GM21528 (cell line): ENCODE measurements around the gene PLA2G7.
"Not testable (repeated sequence)": the region's sequence is repeated elsewhere in the genome, so short reads cannot be mapped to it uniquely, and the experiment has no call there.

Experiments used
- ATAC-seq: cut with Tn5 transposase; IDR thresholded peaks from one replicate; pipeline ENCODE4 v1.9.1; 2021; ENCODE audit warnings: mild to moderate bottlenecking, moderate library complexity; ENCODE audit not compliant: unreplicated experiment, low FRiP score

Gene PLA2G7

DNA sequence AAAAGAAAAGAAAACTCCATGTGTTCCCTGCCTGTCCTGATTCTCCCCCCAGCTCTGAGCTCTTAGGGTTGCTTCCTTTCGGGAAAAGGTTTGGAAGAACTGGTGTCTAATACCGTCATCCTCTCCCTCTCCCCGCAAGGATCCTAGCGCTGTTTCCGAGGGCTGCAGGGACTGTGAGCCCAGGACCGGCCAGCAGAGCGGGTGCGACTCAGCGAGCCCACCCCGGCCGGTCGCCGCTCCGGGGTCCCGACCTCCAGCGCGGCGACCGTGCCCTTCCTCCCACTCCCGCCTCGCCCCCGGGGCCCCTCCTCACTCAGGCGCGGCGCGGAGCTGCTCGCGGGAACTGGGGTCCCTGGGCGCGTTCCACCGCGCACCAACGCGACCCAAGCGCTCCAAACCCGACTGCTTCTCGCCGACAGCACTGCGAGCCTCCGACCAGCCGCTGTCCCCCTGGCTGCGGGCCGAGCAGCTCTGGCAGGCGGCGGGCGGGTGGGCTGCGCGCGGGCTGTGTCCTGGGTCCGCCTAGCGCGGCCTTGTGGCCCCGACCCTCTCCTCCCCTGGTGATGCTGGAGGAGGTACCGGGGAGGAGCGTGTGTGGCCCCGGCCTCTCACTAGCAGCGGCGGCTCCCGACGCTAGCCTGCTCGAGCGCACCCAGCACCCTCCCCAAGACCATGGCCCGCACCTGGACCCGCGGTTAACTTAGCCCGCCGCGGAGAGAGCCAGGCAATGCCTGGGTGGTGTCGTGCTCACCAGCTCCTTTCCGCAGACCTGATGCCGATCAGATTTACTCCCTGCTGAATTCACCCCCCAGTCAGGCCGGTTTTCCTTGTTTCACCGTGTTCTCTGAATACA is at the start of gene PLA2G7:
TSS of gene PLA2G7 (minus strand) at position 509 of the 853 bp plus-strand sequence. CDS start 12,484 bp downstream, outside the sequence.
- ATAC-seq, result no peak

DNA sequence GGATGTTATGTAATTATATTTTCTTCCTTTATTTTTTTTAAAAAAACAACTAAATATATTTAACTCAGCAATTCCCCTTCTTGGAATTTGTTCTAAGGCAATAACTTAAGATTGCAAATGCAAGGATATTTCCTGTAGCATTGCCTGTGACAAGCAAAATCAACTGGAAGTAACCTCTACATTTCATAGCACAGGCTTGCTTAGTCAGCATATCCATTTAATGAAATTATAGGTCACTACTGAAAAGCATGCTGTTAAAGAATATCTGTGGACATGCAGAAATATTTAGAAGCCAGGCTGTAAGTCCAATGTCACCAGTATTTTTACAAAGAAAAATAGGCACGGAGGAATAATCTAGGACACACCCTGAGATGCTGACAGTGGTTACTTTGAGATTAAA is 49.4 kb upstream of the PLA2G7 start:
- no peak for ATAC-seq

DNA sequence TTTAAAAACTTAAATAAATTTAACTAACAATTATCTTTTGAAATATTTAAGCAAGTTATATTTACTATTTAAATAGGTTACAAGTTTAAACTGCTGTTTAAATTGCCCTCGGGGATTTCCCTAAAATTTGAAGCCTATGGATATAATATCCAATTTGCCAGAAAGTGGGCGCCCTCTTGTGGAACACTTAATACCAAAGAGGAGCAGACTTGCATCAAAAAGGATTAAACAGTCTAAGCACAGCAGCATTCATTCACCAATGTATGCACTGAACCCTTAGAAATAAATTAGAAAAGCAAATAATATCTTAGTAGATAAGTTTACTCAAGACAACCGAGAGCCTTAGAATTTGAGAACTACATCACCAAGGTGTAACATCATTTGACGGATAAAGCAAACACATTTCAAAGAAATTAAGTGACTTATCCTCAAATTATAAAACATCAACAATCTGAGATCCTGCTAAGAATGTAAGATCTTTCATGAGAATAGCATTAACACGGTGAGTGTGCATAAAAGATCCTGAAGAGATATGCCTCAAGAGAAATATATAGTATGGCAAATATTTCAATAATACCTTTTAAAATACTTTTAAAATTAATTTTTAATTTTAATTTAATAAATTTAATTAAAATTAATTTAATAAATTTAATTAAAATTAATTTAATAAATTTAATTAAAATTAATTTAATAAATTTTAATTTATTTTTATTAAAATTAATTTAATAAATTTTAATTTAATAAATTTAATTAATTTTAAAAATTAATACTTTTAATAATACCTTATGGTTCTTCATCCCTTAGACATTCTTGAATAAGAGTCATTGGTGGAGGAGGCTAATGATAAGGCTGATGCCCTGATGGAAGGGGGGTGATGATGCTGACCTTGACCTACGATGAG is 46.6 kb upstream of the PLA2G7 start:
- no peak for ATAC-seq

DNA sequence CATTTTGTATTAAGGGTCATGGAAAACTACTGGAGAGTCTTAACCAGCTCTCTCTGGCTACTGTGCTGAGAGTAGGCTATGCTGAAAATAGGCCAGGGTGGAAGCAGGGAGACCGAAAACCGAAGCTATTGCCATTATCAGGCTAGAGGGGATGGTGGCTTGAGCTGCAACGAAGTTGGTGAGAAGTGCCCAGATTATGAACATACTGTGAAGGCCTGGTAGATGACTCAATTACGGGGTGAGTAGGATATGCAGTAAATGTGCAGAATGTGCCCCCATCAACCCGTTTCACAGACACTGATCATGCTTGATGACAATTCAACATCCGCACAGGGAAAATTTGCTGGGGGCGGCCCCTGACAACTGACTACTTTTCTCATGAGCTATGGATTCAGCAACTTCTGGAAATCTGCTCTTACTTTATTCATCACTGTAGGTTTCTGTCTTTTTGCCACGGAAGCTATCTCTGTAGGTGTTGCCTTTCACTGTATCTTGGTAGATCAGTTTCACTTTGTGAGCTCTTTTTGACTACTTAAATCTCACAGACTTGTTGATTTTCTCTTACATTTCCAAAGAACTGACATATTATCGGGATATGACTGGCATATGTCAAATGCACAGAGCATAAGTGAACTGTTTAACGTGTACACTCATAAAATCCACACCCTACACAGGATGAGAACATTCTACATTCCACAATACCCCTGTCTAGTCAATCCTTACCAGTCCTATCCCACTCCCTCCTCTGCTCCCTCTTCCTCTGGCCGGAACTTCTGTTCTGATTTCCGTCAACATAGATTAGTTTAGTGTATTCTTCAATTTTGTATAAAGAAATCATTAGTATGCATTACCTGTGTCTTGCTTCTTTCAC is 42.5 kb upstream of the PLA2G7 start:
- ATAC-seq, result no peak

DNA sequence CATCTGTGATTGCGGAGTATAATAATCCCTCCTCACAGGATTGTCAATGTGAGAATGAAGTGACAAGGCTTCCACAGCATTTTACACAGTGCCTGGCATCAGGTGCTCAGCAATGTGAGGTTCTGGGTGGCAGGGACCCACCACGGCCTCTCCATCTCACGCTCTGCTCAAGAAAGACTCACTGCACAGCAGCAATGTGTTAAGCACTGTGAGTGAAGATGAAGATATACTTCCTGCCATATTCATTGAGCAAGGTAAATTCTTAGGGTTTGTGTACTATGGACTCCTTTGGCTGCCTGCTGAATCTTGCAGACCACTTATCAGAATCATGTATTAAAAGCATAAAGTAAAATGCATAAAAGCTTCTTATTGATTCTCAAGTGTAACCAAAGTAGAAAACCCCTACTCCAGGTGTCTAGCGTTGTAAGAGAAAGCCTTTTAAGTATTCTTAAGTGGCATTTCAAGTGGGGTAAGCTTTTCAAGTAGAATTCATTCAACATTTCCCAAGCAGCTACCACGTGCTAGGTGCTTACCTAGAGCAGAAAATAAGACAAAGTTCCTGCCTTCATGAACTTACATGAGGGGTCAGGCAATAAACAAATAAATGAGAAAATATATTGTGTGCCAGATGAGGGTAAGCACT is 41.0 kb upstream of the PLA2G7 start:
- no peak for ATAC-seq

DNA sequence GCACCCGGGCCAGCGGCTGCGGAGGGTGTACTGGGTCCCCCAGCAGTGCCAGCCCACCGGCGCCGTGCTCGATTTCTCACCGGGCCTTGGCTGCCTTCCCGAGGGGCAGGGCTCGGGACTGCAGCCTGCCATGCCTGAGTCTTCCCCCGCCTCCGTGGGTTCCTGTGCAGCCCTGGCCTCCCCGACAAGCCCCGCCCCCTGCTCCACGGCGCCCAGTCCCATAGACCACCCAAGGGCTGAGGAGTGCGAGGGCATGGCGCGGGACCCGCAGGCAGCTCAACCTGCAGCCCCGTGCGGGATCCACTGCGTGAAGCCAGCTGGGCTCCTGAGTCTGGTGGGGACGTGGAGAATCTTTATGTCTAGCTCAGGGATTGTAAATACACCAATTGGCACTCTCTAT is 39.6 kb upstream of the PLA2G7 start:
- not testable (repeated sequence) for ATAC-seq

DNA sequence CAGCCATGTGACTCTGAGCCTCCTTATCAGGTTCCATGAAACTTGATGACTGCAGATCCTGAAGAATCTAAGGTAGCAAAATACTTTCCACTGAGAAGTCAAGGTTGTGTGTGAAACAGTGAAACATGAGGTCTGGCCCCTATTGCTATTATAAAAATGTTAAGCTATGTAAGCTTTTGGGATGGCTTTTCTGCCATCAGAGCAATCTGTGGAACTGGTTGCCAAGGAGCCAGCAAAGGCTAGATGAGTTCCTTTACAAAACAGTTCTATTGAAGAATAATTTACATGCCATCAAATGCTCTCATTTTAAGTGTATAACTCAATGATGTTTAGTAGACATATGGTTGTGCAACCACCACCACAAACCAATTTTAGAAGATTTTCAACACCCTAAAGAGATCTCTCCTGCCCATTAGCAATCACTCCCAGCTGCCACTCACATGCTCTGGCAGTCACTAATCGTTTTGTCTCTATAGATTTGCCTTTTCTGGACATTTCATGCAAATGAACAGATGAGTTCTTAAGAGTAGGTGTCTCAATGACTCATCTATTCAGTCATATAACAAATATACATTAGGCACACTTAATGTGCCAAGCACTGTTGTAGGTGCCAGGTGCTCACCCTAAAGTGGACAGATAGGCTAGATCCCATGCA is 38.2 kb upstream of the PLA2G7 start:
- ATAC-seq, result no peak

DNA sequence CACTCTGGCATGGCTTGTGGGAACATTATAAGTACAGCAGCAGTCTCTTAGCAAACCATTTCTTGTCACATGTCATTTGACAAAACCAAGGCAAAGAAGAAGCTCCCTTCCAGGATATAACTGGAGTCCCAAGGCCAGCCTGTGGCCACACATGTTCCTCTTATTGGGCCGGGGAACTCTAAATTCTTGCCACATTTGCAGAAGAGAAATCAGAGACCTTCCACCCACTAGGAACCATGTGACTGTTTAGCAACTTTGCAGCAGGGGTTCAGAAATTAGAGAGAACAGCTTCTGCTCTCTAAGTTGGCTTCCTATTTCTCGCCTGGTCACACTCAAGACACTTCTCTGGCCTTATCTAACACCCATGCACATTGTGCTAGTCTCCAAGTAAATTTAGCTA is 37.6 kb upstream of the PLA2G7 start:
- no peak for ATAC-seq

DNA sequence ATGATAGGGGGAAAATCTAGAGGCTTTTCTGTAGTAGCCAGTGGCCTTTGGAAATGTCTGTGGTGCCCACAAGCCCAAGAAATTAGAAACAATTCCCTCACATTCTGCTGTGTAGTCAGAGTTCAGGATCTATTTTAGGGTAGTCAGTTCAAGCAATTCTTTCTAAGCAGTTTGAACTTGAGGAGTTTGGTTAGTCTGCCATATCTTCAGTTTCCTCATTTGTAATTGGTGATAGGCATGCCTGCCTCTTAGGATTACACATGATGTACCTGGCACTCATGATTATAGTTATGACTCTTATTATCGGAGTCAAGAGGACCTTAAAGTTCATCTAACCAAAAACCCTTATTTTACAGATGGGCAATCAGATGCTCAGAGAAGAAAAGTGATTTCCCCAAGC is 36.8 kb upstream of the PLA2G7 start:
- no peak for ATAC-seq

DNA sequence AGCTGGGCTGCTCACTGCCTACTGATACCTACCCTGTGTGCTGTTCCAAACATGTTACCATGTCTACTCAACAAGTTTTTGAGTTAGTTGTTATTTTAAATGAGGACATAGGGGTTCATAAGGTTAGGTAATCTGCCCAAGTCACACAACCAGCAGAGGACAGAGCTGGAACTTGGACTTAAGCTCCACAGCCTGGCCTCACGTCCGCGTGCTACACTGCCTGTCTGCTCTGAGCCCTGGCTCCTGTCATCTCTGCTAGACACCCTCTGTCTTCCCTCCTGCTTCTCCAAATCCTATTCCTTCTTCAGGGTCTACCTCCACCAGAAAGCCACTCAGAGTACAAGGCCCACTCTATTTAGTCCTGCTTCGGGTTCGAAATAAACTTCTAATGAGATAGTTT is 29.8 kb upstream of the PLA2G7 start:
- ATAC-seq, result no peak

DNA sequence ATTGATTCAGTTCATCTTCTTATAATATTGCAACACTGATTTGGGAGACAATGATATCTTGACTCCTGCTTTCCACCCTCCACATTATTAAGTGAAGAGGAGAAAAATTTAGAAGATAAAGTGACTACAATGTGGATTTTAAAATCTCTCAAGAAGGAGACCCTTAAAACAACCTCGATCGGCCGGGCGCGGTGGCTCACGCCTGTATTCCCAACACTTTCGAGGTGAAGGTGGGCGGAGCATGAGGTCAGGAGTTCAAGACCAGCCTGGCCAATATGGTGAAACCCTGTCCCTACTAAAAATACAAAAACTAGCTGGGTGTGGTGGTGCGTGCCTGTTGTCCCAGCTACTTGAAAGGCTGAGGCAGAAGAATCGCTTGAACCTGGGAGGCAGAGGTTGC is 29.1 kb upstream of the PLA2G7 start:
- ATAC-seq, result not testable (repeated sequence)

DNA sequence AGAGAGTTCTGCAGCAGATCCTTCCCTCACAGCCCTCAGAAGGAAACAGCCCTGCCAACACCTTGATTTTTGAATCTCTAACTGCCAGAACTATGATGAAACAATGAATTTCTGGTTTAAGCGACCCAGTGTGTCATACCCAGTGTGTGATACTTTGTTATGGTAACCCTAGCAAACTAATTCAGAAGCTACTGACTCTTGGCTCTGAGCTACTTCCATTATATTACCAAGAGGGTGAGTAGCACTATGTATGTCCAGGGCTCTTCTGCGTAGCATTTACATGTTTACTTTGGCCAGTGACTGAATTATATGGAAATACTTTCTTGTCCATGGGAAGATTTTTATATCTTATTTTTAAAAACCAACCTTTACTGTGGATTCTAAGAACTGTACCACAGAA is 28.3 kb upstream of the PLA2G7 start:
- ATAC-seq, result no peak

DNA sequence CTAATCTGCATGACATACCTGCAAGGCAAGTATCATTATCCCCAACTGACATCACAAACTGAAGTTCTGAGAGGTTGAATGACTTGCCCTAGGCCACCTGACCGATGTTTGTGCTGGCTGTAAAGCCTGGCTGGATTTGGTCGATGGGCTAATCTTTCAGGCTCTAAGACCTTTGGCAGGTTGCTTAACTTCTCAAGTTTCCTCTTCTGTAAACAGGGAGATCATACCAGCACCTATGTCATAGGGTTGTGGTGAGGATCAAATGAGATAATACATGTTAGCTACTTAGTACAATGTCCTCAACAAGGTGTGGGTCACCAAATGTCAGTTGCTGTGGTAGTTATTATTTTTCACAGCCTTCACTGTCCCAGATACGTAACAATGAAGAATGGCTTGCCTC is 25.8 kb upstream of the PLA2G7 start:
- no peak for ATAC-seq

DNA sequence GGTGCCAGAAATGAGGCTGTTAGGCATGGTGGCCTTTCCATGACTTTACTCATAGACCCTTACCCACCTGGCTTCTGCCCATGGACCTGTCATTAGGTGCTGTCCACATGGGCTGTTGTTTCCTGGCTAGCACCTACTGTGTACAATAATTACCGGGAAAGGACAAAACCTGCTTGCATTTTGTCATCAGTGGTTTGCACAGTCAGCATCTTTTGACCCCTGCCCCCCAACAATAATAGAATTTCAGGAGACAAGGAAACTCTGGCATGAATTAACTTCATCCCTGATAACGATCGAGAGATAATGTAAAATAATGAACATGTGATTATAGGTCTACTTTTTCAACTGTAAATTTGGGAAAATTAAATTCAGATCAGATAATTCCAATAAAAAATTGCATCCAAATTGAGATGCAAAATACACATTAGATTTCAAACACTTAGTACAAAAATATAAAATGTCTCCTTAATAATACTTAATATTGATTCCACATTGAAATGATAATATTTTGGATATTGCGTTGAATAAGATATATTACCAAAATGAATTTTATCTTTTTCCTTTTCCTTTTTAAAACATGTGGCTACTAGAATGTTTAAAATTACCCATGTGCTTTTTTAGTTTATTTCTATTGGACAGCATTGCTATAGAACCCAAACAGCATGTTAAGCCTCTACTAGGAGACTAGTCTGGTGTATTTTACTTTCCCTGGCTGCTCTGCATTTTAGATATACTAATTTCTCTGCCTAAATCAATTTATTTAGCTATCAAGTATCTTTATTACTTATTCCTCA is 24.0 kb upstream of the PLA2G7 start:
- no peak for ATAC-seq

DNA sequence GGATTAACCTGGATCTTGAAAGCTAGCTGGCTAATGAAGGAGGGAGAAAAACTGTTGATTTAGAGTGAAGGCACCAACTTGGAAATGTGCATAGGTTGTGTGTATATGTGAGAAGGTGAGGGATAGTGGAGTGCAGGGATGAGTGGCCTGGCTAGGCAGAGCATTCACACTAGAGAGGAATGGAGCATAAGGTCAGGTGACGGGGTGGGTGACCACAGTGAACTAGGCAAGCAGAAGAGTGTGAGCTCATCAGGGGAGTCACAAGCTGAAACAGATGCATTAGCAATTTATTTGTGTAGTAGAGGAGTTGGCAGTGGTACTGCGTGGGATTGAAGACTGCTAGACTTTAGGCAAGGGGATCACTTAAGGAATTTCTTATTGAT is 22.0 kb upstream of the PLA2G7 start:
- no peak for ATAC-seq

DNA sequence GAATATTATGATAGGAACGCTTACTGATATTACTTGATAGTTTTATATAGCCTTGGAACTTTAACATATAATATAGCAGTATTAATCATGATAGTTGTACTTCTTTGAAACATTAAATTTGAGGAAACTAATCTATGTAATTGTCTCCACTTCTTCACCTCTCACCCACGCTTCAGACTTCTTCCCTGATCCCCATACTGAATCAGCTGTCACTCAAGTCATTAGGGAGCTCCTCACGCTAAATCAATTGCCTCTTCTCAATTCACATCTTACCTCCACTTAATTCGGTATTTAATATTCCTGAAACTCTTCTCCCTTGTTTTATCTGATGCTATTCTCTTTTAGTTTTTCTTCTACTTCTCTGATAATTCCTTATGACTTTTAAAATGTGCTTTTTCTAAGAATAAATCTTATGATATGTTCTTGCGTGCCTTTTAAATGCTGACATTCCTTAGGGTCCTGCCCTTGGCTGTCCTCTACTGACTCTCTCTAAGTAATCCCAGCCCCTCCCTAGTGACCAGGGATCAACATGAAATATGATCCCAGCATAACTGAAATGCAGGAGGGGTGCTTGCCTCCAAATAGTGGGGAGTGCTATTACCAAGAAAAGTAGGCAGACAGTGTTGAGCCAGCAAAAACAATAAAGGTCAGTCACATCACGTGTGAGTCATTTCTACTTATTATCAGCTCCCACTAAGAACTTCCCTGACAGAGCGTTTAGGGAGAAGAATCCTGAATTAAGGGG is 21.5 kb upstream of the PLA2G7 start:
- ATAC-seq, result no peak

DNA sequence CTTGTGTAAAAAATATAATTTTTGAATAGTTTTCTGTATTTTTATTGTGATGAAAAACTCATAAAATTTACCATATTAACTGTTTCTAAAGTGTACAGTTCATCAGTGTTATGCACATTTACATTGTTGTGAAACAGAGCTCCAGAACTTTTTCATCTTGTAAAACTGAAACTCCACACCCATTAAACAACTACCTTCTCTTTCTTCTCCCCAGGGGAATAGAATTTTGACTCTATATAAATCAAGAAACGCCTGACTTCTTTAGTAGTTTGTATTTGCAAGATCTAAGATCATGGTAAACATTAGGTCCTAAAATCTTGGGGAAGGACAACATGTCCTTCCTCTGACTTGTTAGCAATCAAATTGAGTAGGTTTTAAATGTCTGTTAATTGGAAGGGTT is 20.7 kb upstream of the PLA2G7 start:
- no peak for ATAC-seq

DNA sequence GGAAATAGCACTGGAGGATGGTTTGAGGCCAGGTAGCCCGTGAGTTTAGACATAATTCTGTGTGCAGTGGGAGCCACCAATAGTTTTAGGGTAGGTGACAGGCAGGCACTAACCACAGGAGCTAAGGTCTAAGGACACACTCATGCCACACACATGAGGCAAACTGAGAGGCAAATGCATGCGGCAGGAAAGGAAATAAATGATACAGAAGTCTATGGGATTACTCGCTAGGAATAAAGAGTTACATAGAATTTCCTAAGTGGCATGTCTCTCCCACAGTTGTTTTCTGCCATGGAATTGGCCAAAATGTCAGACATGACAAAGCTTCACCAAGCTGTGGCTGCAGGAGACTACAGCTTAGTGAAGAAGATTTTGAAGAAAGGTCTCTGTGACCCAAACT is 16.5 kb upstream of the PLA2G7 start:
- ATAC-seq, result no peak
